ENCODE data around the gene WNT7A.

The WNT7A gene

DNA sequence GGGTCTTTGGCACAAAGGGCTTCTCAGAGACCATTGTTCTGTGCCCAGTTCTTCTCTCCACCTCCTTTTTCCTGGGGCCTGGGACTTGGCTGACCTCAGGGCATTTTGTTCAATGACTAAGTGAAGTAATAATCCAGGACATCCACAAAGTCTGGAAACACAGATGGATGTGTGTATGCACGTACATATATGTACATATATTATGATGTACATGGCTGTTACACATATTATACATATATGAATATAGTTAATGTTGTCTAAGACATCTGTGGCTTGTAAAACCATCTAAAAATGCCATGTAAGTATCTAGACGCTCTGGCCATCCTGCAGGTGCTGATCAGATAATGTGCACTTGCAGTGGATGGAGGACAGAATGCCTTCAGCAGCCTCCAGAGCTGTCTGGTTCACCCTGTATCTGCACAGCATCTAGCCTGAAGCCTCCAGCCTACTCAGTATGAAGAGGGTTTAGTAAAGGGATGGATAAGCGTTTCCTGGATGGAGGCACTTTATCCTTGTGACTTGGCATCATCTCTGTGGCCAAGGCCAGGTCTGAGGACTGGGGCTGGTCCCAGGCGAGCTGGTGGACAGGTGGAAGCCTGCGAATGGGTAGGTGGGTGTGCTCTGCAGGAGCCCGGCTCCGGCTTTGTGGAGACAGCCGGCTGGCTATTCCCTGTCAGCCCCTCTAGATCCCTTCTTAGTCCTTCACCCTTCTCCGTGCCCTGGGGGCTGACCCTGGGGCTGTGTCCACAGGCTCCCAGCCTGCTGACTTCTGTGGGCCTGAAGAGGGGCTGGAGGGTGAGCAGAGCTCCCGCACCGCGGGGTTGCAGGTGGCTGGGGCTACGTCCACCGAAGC is 88.4 kb downstream of the WNT7A start:
- H3K4me1 ChIP-seq (ENCODE audit: insufficient read depth, insufficient read length) = peaks cover 19% of the 10 kb centered on the region
- H3K4me3 ChIP-seq (ENCODE audit: insufficient read length, low read depth) = no peak overlapping the region
- no peaks in the 10 kb centered on the region for H3K9me3 ChIP-seq (ENCODE audit: insufficient read depth, low read length)
- DNase-seq (ENCODE audit: low read depth, low spot score) = no peak
- no peaks in the 10 kb centered on the region for H3K36me3 ChIP-seq (ENCODE audit: insufficient read depth, insufficient read length, low read length)
- H3K9ac ChIP-seq (ENCODE audit: insufficient read length, low read depth) = no peak overlapping the region
- TF ChIP-seq ZNF274 (IDR thresholded peaks at IDR 0.05; ENCODE audit: low read depth, low read length) (no peak), SUZ12 (IDR thresholded peaks at IDR 0.05; ENCODE audit: extremely low read depth, insufficient read depth, insufficient read length) (no peak), YY1 (IDR thresholded peaks at IDR 0.05; ENCODE audit: insufficient read depth, insufficient read length) (no peak)
- peaks cover 7% of the 10 kb centered on the region for H3K27me3 ChIP-seq (ENCODE audit: insufficient read depth, insufficient read length)

DNA sequence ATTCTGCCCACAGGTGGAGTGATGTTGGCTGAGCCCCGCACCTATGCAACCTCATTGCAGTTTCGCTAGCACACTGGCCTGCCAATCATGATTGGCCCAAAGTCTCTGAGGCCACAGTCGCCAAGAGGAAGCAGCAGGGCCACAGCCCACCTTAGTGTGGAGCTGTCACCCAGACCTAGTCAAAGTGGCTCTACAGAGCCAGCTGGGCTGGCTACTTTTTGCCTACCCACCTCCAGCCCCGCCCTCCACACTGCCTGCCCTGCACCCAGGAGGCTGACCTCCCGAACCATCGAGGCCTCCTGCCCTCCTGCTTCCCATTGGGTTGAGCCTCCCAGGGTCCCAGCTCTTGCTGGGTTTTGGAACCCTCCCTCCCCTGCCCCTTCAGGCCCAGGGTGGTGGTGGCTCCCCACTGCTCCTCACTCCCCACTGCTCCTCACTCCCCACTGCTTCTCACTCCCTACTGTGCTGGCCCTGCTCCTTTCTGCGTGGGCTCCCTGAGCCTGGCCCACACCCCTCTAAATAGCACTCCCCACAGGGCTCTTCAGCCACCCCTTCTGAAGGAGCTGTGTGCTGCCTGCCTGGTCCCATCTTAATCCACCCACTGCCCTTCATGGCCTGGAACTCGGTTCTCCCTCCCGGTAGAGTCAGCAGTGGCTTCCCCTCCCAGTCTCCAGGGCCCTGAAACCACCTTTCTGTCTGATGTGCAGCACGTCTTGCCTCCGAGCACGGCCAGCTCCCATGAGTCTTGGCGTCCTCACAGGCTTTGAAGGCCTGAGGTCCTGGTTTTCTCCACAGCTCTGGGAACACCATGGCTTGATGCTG is 89.3 kb downstream of the WNT7A start:
- Histone ChIP-seq H3K4me1 (ENCODE audit: insufficient read depth, insufficient read length) (peaks cover 27% of the 10 kb centered on the region), H3K9me3 (ENCODE audit: insufficient read depth, low read length) (no peaks in the 10 kb centered on the region), H3K36me3 (ENCODE audit: insufficient read depth, insufficient read length, low read length) (no peaks in the 10 kb centered on the region), H3K9ac (ENCODE audit: insufficient read length, low read depth) (no peak overlapping the region), H3K27me3 (ENCODE audit: insufficient read depth, insufficient read length) (peaks cover 7% of the 10 kb centered on the region), H3K4me3 (ENCODE audit: insufficient read length, low read depth) (no peak overlapping the region)
- TF ChIP-seq ZNF274 (IDR thresholded peaks at IDR 0.05; ENCODE audit: low read depth, low read length) (no peak), SUZ12 (IDR thresholded peaks at IDR 0.05; ENCODE audit: extremely low read depth, insufficient read depth, insufficient read length) (no peak), YY1 (IDR thresholded peaks at IDR 0.05; ENCODE audit: insufficient read depth, insufficient read length) (no peak)
- DNase-seq (ENCODE audit: low read depth, low spot score) = no peak

DNA sequence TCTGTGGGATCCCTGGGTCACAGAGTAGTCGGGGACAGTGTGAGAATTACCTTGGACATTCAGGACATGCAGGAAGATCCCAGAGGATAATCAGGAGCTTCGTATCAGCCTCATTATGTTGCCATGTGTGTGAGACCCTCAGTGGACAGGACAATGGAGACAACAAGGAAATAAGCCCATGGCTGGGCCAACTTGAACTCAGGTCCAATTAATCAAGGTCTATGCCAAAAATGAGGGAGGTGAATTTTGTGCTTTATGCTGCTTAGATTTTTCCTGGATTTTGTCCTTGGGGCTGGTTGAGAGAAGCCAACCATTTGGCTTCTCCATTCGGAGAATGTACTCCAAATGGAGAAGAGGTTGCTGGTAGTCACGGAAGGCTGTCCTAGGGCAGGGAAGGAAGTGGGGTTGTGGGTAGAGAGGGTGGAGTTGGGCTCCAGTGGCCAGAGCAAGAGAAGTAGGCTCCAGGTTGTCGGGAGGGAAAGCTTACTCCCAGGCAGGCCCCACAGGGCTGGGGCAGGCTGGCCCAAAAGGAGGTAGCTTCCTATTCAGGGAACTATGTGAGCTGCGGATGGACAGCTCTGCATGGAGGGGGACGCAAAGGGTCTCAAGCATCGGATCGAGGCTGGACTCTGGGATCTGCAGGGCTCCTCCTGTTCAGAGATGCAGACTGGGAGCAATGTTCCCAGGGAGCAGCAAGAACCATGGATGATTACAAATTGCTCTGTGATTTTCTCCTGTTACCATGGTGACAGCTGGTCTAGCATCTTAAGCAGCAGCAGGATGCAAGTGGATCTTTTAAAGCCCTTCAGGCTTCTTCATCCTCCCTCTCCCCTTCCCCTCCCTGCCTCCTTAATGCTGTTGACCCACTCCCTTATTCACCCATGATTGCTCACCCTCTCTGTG is 91.1 kb downstream of the WNT7A start:
- Histone ChIP-seq H3K36me3 (ENCODE audit: insufficient read depth, insufficient read length, low read length) (no peaks in the 10 kb centered on the region), H3K9ac (ENCODE audit: insufficient read length, low read depth) (no peak overlapping the region), H3K4me3 (ENCODE audit: insufficient read length, low read depth) (no peak overlapping the region), H3K27me3 (ENCODE audit: insufficient read depth, insufficient read length) (peaks cover 14% of the 10 kb centered on the region), H3K9me3 (ENCODE audit: insufficient read depth, low read length) (no peaks in the 10 kb centered on the region), H3K4me1 (ENCODE audit: insufficient read depth, insufficient read length) (peaks cover 29% of the 10 kb centered on the region)
- no peak for DNase-seq (ENCODE audit: low read depth, low spot score)
- TF ChIP-seq SUZ12 (IDR thresholded peaks at IDR 0.05; ENCODE audit: extremely low read depth, insufficient read depth, insufficient read length) = no peak
- no peak for TF ChIP-seq YY1 (IDR thresholded peaks at IDR 0.05; ENCODE audit: insufficient read depth, insufficient read length)
- TF ChIP-seq ZNF274 (IDR thresholded peaks at IDR 0.05; ENCODE audit: low read depth, low read length) = no peak

DNA sequence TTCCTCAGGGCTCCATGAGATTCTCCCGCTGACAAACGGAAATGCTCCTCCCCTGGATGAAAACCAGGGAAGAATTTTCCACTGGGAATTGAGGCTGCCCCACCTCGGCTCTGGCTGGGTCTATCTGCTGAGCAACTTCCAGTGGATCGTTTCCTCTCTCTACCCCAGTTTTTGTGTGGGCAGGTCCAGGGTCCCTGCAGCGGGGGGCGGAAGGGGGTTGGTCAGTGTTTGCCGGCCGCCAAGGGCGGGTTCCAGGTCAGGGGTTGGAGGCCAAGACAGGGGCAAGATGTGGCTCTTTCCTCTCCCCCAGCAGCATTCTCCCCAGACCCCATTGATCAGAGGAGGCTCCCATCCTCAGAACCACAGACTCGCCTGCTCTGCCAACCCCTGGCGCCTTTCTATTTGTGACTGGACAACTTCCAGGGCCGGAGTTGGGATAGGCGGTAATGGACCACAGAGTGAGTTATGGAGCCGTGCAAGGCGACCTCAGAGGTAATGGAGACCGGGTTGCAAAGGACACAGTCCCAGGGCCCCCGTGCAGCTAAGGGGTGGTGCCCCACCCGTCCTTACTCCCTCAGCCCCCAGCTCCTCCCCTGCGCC is 92.2 kb downstream of the WNT7A start:
- H3K4me1 ChIP-seq (ENCODE audit: insufficient read depth, insufficient read length) = peaks cover 25% of the 10 kb centered on the region
- H3K27me3 ChIP-seq (ENCODE audit: insufficient read depth, insufficient read length) = peaks cover 11% of the 10 kb centered on the region
- TF ChIP-seq YY1 (IDR thresholded peaks at IDR 0.05; ENCODE audit: insufficient read depth, insufficient read length) = no peak
- no peak for TF ChIP-seq ZNF274 (IDR thresholded peaks at IDR 0.05; ENCODE audit: low read depth, low read length)
- no peak for TF ChIP-seq SUZ12 (IDR thresholded peaks at IDR 0.05; ENCODE audit: extremely low read depth, insufficient read depth, insufficient read length)
- no peak for DNase-seq (ENCODE audit: low read depth, low spot score)
- no peaks in the 10 kb centered on the region for H3K9me3 ChIP-seq (ENCODE audit: insufficient read depth, low read length)
- no peak overlapping the region for H3K9ac ChIP-seq (ENCODE audit: insufficient read length, low read depth)
- H3K4me3 ChIP-seq (ENCODE audit: insufficient read length, low read depth) = no peak overlapping the region
- no peaks in the 10 kb centered on the region for H3K36me3 ChIP-seq (ENCODE audit: insufficient read depth, insufficient read length, low read length)

DNA sequence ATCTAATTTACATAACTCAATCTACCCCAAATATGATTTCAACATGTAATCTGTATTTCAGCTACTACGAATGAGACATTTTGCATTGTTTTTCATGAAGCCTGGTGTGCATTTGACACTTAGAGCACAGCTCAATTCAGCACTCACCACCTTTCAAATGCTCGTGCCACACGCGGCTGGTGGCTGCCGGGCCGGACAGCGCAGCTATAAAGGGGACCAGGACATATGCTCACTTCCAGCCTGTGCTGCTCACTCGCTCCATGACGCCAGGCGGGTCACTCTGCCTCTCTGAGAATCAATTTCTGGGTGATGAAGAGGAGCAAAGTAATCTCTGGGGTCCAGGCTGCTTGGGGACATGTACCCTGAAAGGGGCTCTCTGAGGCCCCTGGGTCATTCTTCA is 93.1 kb downstream of the WNT7A start:
- Histone ChIP-seq H3K4me3 (ENCODE audit: insufficient read length, low read depth) (no peak overlapping the region), H3K9me3 (ENCODE audit: insufficient read depth, low read length) (no peaks in the 10 kb centered on the region)
- DNase-seq (ENCODE audit: low read depth, low spot score) = no peak

DNA sequence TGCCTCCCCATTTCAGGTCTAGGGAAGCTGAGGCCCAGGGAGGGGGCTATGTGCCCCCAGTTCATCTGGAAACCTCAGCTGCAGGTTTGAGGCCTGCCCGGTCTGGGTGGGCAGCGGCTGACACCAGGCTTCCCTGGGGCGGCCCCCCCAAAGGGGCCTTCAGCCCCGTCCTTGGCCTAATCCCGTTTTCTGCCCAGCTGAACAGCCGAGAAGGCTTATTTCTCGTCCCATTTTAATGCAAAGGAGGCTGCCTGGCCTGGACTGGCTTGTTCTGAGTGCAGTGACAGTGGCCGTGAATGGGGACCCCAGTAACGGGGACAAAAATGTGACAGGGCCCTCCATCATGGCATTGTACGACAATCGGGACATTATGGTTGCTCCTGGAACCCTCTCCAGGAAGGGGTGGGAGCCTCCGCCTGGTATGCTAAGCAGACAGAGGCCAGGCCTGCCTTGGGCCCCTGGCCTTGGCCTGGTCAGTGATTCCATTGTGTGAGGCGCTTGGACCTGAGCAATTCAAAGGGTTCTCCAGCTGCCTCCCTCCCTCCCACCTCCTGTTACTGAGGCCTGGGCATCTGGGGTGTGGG is 93.9 kb downstream of the WNT7A start:
- no peak for TF ChIP-seq YY1 (IDR thresholded peaks at IDR 0.05; ENCODE audit: insufficient read depth, insufficient read length)
- no peak for TF ChIP-seq SUZ12 (IDR thresholded peaks at IDR 0.05; ENCODE audit: extremely low read depth, insufficient read depth, insufficient read length)
- no peak for TF ChIP-seq ZNF274 (IDR thresholded peaks at IDR 0.05; ENCODE audit: low read depth, low read length)
- Histone ChIP-seq H3K27me3 (ENCODE audit: insufficient read depth, insufficient read length) (peaks cover 10% of the 10 kb centered on the region), H3K9ac (ENCODE audit: insufficient read length, low read depth) (peak overlapping the region; percentile 24)

More for the DNA sequence above, 93.1 kb downstream of the WNT7A start:
- Histone ChIP-seq H3K36me3 (ENCODE audit: insufficient read depth, insufficient read length, low read length) (no peaks in the 10 kb centered on the region), H3K27me3 (ENCODE audit: insufficient read depth, insufficient read length) (peaks cover 11% of the 10 kb centered on the region), H3K9ac (ENCODE audit: insufficient read length, low read depth) (no peak overlapping the region), H3K4me1 (ENCODE audit: insufficient read depth, insufficient read length) (peaks cover 20% of the 10 kb centered on the region)
- TF ChIP-seq ZNF274 (IDR thresholded peaks at IDR 0.05; ENCODE audit: low read depth, low read length) = no peak
- TF ChIP-seq YY1 (IDR thresholded peaks at IDR 0.05; ENCODE audit: insufficient read depth, insufficient read length) = no peak
- no peak for TF ChIP-seq SUZ12 (IDR thresholded peaks at IDR 0.05; ENCODE audit: extremely low read depth, insufficient read depth, insufficient read length)

More for the DNA sequence above, 93.9 kb downstream of the WNT7A start:
- no peaks in the 10 kb centered on the region for H3K9me3 ChIP-seq (ENCODE audit: insufficient read depth, low read length)
- H3K4me1 ChIP-seq (ENCODE audit: insufficient read depth, insufficient read length) = peaks cover 19% of the 10 kb centered on the region
- no peak for DNase-seq (ENCODE audit: low read depth, low spot score)
- H3K4me3 ChIP-seq (ENCODE audit: insufficient read length, low read depth) = no peak overlapping the region
- H3K36me3 ChIP-seq (ENCODE audit: insufficient read depth, insufficient read length, low read length) = no peaks in the 10 kb centered on the region

All from NT2/D1 (cell line).